SK-N-DZ (cell line): ENCODE results near the gene L3MBTL3.
A peak's percentile ranks its signal among the peaks of the same experiment; 100 is the strongest.

Experiments used
- DNase-seq: peaks from one replicate; pipeline ENCODE4 v3.0.0-alpha.2; 2015; ENCODE audit warnings: low spot score

The L3MBTL3 gene

DNA sequence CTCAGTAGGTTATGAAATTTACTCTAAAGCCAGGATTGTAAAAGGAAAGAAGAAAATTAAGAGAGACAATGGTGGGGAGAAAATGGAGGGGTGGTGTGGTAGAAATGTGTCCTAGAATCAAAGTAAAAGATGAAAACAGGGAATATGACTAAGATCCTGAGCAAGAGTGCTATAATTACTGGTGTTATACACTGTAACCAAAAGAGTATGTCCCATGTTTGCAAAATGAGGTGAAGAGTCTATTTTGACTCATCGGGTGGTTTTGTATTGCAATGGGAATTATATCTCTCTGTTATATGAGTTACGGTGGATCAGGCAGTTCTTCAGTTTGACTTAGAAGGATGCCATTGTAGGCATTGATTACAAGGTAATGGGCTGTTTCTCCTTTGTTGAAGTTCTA is 8.5 kb downstream of the L3MBTL3 start:
- DNase-seq = no peak

- DNase-seq = no peak
These were observed 9.6 kb downstream of the L3MBTL3 start for GRCh38 chr6:130027948-130028347.

DNA sequence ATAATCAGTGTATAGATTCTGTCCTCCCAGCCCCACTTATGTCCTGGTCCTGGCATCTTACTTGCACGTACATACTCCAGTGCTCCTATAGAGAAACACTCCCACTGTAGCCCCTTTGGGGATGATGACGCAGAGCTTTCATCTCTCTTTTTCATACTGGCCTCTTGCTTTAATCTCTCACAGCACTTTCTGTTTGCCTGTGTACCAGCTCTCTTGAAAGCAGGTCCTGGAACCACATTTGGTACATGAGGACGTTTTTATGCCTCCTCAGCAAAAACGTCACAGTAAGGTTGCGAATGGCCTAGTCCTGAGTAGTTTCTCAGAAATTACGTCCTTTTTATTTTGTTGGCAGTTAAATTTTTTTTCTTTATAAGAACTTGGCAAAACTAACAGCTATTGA is 10.8 kb downstream of the L3MBTL3 start:
- no peak for DNase-seq

DNA sequence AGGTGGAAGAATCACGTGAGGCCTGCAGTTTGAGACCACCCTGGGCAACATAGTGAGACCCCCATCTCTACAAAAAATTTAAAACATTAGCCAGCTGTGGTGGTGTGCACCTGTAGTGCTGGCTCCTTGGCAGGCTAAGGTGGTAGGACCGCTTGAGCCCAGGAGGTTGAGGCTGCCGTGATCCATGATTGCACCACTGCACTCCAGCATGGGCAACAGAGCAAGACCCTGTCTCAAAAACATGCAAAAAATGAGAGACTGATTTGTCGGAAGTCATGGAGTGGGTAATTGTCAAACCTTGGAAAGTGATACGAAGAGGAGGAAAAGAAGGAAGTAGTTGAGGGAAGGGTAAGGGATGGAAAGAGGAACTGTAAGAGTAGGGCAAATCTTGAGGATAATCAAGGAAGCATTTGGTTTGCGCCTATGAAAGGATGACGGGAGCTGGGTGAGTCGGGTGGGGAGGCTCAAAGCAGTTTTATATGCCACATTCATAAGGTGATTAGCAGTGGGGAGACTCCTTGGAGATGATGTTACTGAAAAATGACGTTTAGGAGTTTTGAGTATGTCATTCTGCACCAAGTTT is 14.5 kb downstream of the L3MBTL3 start:
- DNase-seq = no peak

- no peak for DNase-seq
These were observed 15.6 kb downstream of the L3MBTL3 start for GRCh38 chr6:130033949-130034348.

- no peak for DNase-seq
These were observed 16.2 kb downstream of the L3MBTL3 start for GRCh38 chr6:130034378-130035146.

- DNase-seq = no peak
These were observed 16.8 kb downstream of the L3MBTL3 start for GRCh38 chr6:130035211-130035610.

DNA sequence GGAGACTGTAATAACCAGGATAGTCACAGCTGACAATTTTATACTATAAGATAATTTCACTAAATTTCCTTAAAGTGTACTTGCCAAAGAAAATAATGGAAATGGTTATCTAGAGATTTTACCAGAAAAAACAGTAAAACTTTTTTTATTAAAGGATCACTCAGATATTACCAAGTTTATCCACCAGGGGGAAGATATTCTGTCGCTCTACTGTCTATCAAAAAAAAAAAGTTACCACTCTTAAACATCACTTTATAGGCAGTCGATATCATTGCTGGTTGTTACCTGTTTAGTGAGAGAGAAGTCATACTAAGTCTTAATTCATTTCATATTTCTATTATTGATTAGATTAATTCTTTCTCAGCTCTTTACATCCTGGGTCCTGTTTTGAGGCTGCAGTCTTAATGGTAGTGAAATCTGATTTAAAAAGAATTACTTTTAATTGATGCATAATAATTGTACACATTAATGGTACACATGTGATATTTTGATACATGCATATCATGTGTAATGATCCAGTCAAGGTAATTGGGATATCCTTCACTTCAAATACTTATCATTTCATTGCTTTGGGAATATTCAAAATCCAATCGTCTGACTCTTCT is 18.9 kb downstream of the L3MBTL3 start:
- no peak for DNase-seq

DNA sequence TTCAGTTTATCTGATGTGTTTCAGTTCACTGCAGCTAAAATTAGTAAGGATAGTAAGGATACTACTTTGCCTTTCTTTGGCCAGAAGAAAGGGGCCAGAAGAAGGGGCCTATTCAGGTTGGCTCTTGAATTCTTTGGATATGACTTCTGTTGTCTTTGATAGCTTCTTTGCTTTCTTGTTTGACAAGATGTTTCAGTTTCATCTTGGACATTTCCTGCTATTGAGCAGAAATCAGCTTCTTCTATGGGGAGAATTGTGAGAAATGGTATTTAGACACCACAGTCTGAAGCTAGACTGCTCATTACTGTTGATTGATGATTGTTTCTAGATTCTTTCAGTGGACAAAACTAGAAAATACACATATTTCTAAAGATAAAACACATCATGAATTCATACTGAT is 23.2 kb downstream of the L3MBTL3 start:
- no peak for DNase-seq

DNA sequence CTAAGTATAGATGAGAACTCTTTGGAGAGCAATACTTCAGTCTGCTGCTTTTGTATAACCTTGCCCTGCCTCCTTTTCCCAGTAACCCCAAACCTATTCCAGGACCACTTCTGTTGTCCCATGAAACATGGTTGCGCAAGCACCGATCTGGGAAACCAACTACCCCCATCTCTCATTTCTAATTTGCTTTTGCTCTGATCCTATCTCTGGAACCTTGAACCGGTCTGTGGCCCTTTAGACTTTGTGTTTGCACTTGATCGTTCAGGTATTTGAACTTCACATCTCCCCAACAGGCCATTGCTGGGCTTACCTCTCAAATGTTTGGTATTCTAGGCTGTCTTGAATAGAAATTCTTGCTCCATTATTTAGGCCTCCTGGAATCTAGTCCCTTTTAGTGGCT is 25.0 kb downstream of the L3MBTL3 start:
- DNase-seq = no peak

DNA sequence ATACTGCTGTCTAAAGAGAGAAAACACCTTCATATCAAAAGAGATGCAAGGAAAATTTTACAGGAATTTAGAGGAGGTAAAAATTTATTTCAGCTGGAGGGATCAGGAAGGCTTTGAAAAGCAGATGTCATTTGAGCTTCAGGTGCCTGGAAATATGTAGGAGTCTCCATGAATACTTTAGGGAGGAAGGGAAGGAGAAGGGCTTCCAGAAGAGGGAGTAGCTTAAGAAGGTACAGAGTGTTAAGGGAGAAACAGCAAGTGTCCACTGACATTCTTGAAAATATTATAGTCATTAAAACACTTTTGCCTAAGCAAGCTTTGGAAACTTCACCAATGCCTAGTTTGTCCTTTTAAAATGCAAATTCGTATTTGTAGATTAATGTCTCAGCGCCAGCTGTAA is 27.2 kb downstream of the L3MBTL3 start:
- DNase-seq = no peak

- no peak for DNase-seq
These were observed 28.3 kb downstream of the L3MBTL3 start for GRCh38 chr6:130046671-130047070.

- no peak for DNase-seq
These were observed 29.0 kb downstream of the L3MBTL3 start for GRCh38 chr6:130047088-130047995.

DNA sequence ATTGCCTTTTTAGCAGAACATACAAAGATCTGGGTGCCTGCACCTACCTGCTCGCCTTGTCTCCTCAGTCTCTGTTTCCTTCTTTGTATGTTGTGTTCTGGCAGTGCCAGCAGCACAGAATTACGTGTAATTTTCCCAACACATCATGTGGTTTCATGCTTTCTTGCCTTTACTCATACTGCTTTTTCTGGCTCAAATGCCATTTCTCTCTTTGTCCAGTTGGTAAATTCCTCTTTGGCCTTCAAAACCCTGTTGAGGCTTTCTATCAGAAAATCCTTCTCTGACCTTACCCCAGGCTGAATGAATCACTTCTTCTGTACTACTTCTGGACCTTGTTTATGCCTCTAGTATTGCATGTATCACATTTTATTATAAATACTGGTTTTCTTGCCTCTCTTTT is 31.8 kb downstream of the L3MBTL3 start:
- DNase-seq = no peak

DNA sequence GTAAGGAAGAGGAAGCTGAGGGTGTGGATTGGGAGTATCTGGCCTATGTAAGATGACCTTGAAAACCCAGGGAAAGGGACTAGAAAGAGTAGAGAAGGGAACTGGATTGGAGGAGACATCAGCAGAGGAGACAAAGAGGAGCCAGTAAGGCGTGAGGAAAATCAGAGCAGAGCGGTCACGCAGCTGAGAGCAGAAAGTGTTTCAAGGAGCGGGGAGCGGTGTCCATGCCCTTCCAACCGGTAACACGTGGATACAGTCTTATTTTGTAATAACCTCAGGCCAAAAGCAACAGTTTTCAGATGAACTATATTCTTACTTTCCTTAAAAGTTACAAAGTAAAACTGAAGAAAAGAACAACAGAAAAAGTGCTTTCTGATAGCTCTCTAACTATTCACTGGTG is 36.3 kb downstream of the L3MBTL3 start:
- no peak for DNase-seq

GRCh38 chr6:130055271-130055670 is 36.9 kb downstream of the L3MBTL3 start:
- DNase-seq = no peak

DNA sequence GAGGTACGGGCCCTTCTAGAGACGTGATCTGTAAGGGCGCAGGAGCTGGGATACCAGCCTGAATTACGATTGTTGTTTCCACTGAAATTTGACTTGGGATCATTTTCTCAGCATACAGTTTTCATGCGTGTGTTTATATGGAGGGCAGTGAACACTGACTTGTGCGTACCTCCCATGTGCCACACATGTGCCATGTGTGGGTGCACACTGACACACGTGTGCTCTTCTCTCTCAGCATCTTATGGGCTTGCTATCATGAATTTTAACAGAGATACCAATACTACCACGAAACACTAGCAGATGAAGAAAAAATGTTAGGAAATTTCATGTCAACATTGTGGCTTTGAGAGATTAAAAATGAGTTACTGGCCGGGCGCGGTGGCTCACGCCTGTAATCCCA is 39.1 kb downstream of the L3MBTL3 start:
- DNase-seq = no peak

- DNase-seq = no peak
These were observed 45.4 kb downstream of the L3MBTL3 start for GRCh38 chr6:130063806-130064205.

GRCh38 chr6:130065609-130066156 is 47.3 kb downstream of the L3MBTL3 start:
- DNase-seq = no peak

DNA sequence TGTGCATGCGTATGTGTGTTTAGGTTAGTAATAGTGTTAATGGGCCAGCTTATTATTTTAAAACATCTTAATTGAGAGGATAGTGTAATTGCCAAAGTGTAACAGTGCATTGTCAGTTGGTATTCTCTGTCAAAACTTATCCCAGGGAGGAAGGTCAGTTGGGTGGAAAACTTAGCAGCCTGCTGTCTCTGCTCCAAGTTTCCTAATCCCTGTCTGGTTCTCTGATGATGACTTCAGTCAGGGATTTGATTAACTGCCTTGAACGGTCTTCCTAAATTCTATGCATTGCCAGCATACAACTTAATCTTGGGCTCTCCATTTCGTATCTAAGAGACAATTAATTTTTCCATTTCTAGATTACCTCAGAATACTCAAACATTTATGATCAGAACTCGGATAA is 51.1 kb downstream of the L3MBTL3 start:
- DNase-seq = no peak

- DNase-seq = no peak
These were observed 51.9 kb downstream of the L3MBTL3 start for GRCh38 chr6:130070326-130070725.

GRCh38 chr6:130070792-130071191 is 52.4 kb downstream of the L3MBTL3 start:
- peak; percentile 10 for DNase-seq
